ENCODE measurements around the gene NFAM1.

GRCh38 chr22:42414565-42415303 is 17.5 kb downstream of the NFAM1 start:
- TF ChIP-seq CTCF (conservative IDR thresholded peaks at IDR 0.05; ENCODE audit: low read depth, low read length), result no peak
- TF ChIP-seq EZH2 (IDR thresholded peaks at IDR 0.05; ENCODE audit: borderline replicate concordance, low read depth, low read length, poor library complexity, severe bottlenecking), result no peak

All from A673 (cell line).